ENCODE results near the gene TNS1. TPM values are rescaled to one million over a fixed set of nuclear protein-coding genes. Genes with fewer than 3 reads are reported as not detected.

TNS1 gene
- polyA plus RNA-seq, 1 donor from 2014 or later: not detected

- Mint-ChIP-seq H3K9me3 (no peaks in the 10 kb centered on the region), H3K4me3 (no peak overlapping the region), H3K27ac (no peak overlapping the region), H3K27me3 (peaks cover 10% of the 10 kb centered on the region), H3K36me3 (no peaks in the 10 kb centered on the region), H3K4me1 (no peaks in the 10 kb centered on the region)
Observed at GRCh38 chr2:217990389-217990788, 12.4 kb downstream of the TNS1 start.

GRCh38 chr2:217989221-217989948 lies 13.4 kb downstream of the TNS1 start:
- no peaks in the 10 kb centered on the region for H3K9me3 Mint-ChIP-seq
- H3K36me3 Mint-ChIP-seq: no peaks in the 10 kb centered on the region
- H3K27me3 Mint-ChIP-seq: peaks cover 10% of the 10 kb centered on the region
- no peak overlapping the region for H3K4me3 Mint-ChIP-seq
- no peaks in the 10 kb centered on the region for H3K4me1 Mint-ChIP-seq
- no peak overlapping the region for H3K27ac Mint-ChIP-seq

GRCh38 chr2:217988840-217989204 lies 14.0 kb downstream of the TNS1 start:
- H3K27me3 Mint-ChIP-seq: peaks cover 9% of the 10 kb centered on the region
- no peaks in the 10 kb centered on the region for H3K36me3 Mint-ChIP-seq
- no peak overlapping the region for H3K4me3 Mint-ChIP-seq
- H3K9me3 Mint-ChIP-seq: no peaks in the 10 kb centered on the region
- H3K4me1 Mint-ChIP-seq: no peaks in the 10 kb centered on the region
- H3K27ac Mint-ChIP-seq: no peak overlapping the region

GRCh38 chr2:217988014-217988839 lies 14.6 kb downstream of the TNS1 start:
- Mint-ChIP-seq H3K4me3 (no peak overlapping the region), H3K9me3 (no peaks in the 10 kb centered on the region), H3K4me1 (no peaks in the 10 kb centered on the region), H3K27ac (no peak overlapping the region), H3K27me3 (peaks cover 7% of the 10 kb centered on the region), H3K36me3 (no peaks in the 10 kb centered on the region)

GRCh38 chr2:217987391-217987790 lies 15.4 kb downstream of the TNS1 start:
- H3K9me3 Mint-ChIP-seq: no peaks in the 10 kb centered on the region
- no peaks in the 10 kb centered on the region for H3K36me3 Mint-ChIP-seq
- H3K27me3 Mint-ChIP-seq: peaks cover 4% of the 10 kb centered on the region
- H3K27ac Mint-ChIP-seq: no peak overlapping the region
- H3K4me1 Mint-ChIP-seq: no peaks in the 10 kb centered on the region
- no peak overlapping the region for H3K4me3 Mint-ChIP-seq

- Mint-ChIP-seq H3K4me3 (no peak overlapping the region), H3K27me3 (peaks cover 3% of the 10 kb centered on the region), H3K36me3 (no peaks in the 10 kb centered on the region), H3K4me1 (no peaks in the 10 kb centered on the region), H3K27ac (no peak overlapping the region), H3K9me3 (peaks cover 0 to 2% (median 0%) of the 10 kb centered on the region in 3 donors)
Observed at GRCh38 chr2:217986256-217986961, 16.4 kb downstream of the TNS1 start.

GRCh38 chr2:217983276-217984233 lies 19.2 kb downstream of the TNS1 start:
- no peaks in the 10 kb centered on the region for H3K4me1 Mint-ChIP-seq

GRCh38 chr2:217981971-217982370 lies 20.8 kb downstream of the TNS1 start:
- H3K4me1 Mint-ChIP-seq: no peaks in the 10 kb centered on the region
- H3K36me3 Mint-ChIP-seq: peaks cover 1% of the 10 kb centered on the region
- no peak overlapping the region for H3K4me3 Mint-ChIP-seq
- no peak overlapping the region for H3K27ac Mint-ChIP-seq
- peaks cover 0 to 2% (median 0%) of the 10 kb centered on the region in 3 donors for H3K9me3 Mint-ChIP-seq
- peaks cover 3% of the 10 kb centered on the region for H3K27me3 Mint-ChIP-seq

More at GRCh38 chr2:217983276-217984233, 19.2 kb downstream of the TNS1 start:
- no peak overlapping the region for H3K4me3 Mint-ChIP-seq
- peak overlapping the region in 1 of 3 donors; percentile 23 for H3K27ac Mint-ChIP-seq
- H3K36me3 Mint-ChIP-seq: peaks cover 1% of the 10 kb centered on the region
- H3K27me3 Mint-ChIP-seq: peaks cover 6% of the 10 kb centered on the region
- peaks cover 0 to 2% (median 0%) of the 10 kb centered on the region in 3 donors for H3K9me3 Mint-ChIP-seq

- Mint-ChIP-seq H3K4me1 (no peaks in the 10 kb centered on the region), H3K36me3 (peaks cover 1% of the 10 kb centered on the region), H3K4me3 (no peak overlapping the region), H3K9me3 (peaks cover 0 to 2% (median 0%) of the 10 kb centered on the region in 3 donors), H3K27ac (peak overlapping the region in 1 of 3 donors; percentile 44), H3K27me3 (peaks cover 3% of the 10 kb centered on the region)
Observed at GRCh38 chr2:217981084-217981730, 21.6 kb downstream of the TNS1 start.

GRCh38 chr2:217980591-217980990 lies 22.2 kb downstream of the TNS1 start:
- Mint-ChIP-seq H3K36me3 (peaks cover 1% of the 10 kb centered on the region), H3K4me1 (no peaks in the 10 kb centered on the region), H3K27me3 (peaks cover 3% of the 10 kb centered on the region), H3K4me3 (peak overlapping the region in 1 of 4 donors; percentile 9), H3K27ac (peak overlapping the region in 1 of 3 donors; percentile 44), H3K9me3 (peaks cover 0 to 2% (median 0%) of the 10 kb centered on the region in 3 donors)

- Mint-ChIP-seq H3K27ac (no peak overlapping the region), H3K4me3 (no peak overlapping the region), H3K9me3 (peaks cover 0 to 2% (median 0%) of the 10 kb centered on the region in 3 donors), H3K4me1 (no peaks in the 10 kb centered on the region), H3K27me3 (peaks cover 3% of the 10 kb centered on the region), H3K36me3 (peaks cover 1% of the 10 kb centered on the region)
Observed at GRCh38 chr2:217980036-217980435, 22.8 kb downstream of the TNS1 start.

- peaks cover 0 to 2% (median 0%) of the 10 kb centered on the region in 3 donors for H3K9me3 Mint-ChIP-seq
- H3K4me3 Mint-ChIP-seq: no peak overlapping the region
- no peaks in the 10 kb centered on the region for H3K4me1 Mint-ChIP-seq
- peaks cover 1% of the 10 kb centered on the region for H3K36me3 Mint-ChIP-seq
- peaks cover 3% of the 10 kb centered on the region for H3K27me3 Mint-ChIP-seq
- no peak overlapping the region for H3K27ac Mint-ChIP-seq
Observed at GRCh38 chr2:217979151-217979811, 23.5 kb downstream of the TNS1 start.

GRCh38 chr2:217978536-217979150 lies 24.2 kb downstream of the TNS1 start:
- Mint-ChIP-seq H3K4me3 (no peak overlapping the region), H3K27me3 (peaks cover 3% of the 10 kb centered on the region), H3K36me3 (peaks cover 1% of the 10 kb centered on the region), H3K9me3 (peaks cover 0 to 2% (median 0%) of the 10 kb centered on the region in 3 donors), H3K27ac (no peak overlapping the region), H3K4me1 (no peaks in the 10 kb centered on the region)
